ENCODE measurements around the gene HOXB3.

Gene HOXB3

GRCh38 chr17:48547808-48548522 is 42.1 kb downstream of the HOXB3 start:
- ChIA-PET CTCF (interaction anchor here (0.9 to 2.2 kb wide), 13 partner anchors 8 to 197 kb away, joined by 3 to 10 read pairs (median 4); partner anchors contain the start of genes HOXB3 and HOXB5), POLR2A (interaction anchor here (0.7 to 2.5 kb wide), 8 partner anchors 9 to 65 kb away, joined by 3 to 14 read pairs (median 6); partner anchors contain the start of gene HOXB5)
- no peak for DNase-seq (ENCODE audit: low read depth, low spot score)
- peak overlapping the region; percentile 42 for H3K4me3 ChIP-seq (ENCODE audit: low read depth, low read length)
- TF ChIP-seq, protein P1, sequence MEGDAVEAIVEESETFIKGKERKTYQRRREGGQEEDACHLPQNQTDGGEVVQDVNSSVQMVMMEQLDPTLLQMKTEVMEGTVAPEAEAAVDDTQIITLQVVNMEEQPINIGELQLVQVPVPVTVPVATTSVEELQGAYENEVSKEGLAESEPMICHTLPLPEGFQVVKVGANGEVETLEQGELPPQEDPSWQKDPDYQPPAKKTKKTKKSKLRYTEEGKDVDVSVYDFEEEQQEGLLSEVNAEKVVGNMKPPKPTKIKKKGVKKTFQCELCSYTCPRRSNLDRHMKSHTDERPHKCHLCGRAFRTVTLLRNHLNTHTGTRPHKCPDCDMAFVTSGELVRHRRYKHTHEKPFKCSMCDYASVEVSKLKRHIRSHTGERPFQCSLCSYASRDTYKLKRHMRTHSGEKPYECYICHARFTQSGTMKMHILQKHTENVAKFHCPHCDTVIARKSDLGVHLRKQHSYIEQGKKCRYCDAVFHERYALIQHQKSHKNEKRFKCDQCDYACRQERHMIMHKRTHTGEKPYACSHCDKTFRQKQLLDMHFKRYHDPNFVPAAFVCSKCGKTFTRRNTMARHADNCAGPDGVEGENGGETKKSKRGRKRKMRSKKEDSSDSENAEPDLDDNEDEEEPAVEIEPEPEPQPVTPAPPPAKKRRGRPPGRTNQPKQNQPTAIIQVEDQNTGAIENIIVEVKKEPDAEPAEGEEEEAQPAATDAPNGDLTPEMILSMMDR (IDR thresholded peaks at IDR 0.05; ENCODE audit: insufficient read depth, low read length, missing control alignments): no peak

GRCh38 chr17:48546924-48547807 is 42.9 kb downstream of the HOXB3 start:
- POLR2A ChIA-PET: interaction anchor here (0.7 to 2.5 kb wide), 12 partner anchors 8 to 64 kb away, joined by 3 to 14 read pairs (median 4); partner anchors contain the start of gene HOXB5
- H3K4me3 ChIP-seq (ENCODE audit: low read depth, low read length): peak overlapping the region; percentile 42
- TF ChIP-seq, protein P1 (IDR thresholded peaks at IDR 0.05; ENCODE audit: insufficient read depth, low read length, missing control alignments): no peak

DNA sequence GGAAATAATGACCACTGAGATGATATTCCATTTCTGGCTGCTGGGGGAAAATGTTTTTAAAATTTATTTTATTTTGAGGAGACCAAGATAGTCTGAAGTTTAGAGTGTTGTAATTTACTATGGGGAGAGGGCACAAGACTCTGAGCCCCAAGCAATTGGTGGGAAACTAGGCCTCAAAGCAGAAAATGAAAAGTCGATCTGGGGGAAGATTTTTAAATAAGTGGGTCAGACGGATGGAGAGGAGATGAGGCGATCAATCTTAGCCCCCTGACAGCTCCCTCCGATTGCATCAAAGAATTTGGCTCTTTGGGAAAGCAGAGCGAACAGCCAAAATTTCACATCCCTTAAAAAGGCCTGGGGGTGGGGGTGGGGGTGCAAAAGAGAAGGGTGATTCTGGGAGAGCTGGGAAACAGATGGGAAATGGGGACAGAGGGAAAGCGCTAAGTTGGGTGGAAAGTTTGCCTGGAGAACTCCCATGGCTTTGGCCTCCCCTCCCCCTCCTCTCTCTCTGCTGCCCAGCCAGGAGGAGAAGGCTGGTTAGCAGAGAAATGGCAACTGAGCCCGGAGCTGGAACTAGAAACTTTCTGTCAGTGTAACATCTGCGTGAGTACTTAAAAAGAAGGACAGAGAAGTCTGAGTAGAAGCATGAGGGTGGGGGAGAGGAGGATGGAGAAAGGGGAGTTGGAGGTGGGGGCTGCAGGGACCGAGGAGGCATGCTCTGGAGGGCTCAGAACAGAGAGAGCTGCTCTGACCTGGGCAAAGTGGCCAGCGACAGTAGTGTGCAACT is 43.7 kb downstream of the HOXB3 start:
- TF ChIP-seq, protein P1 (IDR thresholded peaks at IDR 0.05; ENCODE audit: insufficient read depth, low read length, missing control alignments): no peak
- ChIA-PET POLR2A (interaction anchor here (0.7 to 2.5 kb wide), 12 partner anchors 10 to 63 kb away, joined by 3 to 14 read pairs (median 4); partner anchors contain the start of gene HOXB5), CTCF (interaction anchor here (0.9 to 1.9 kb wide), 11 partner anchors 10 to 195 kb away, joined by 3 to 10 read pairs (median 3); no protein-coding TSS in a partner anchor)
- H3K4me3 ChIP-seq (ENCODE audit: low read depth, low read length): peak overlapping the region; percentile 42
- DNase-seq (ENCODE audit: low read depth, low spot score): no peak

More at GRCh38 chr17:48546924-48547807, 42.9 kb downstream of the HOXB3 start:
- DNase-seq (ENCODE audit: low read depth, low spot score): no peak
- CTCF ChIA-PET: interaction anchor here (0.9 to 2.1 kb wide), 12 partner anchors 9 to 196 kb away, joined by 3 to 10 read pairs (median 4); partner anchors contain the start of gene HOXB3

DNA sequence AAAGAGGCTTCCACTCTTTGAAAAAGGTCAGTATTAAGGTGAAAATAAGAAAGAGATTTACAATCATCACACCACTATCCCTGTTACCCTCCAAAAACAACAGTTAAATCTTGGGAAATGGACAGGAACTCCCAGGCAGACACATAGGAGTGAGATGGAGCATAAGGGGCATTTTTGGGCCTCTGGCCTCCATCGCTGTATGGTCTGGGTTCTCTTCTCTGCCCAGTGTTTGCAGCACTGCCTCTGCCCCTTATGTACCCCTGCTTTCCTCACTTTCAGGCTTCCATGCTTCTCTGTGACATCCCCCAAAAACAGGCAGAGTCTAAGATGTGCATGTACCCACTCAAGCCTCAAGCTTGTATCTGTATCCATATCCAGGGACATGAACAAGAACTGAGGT is 44.5 kb downstream of the HOXB3 start:
- DNase-seq (ENCODE audit: low read depth, low spot score): no peak
- TF ChIP-seq, protein P1 (IDR thresholded peaks at IDR 0.05; ENCODE audit: insufficient read depth, low read length, missing control alignments): no peak
- ChIA-PET CTCF (interaction anchor here (1.1 to 1.2 kb wide), 2 partner anchors 43 to 73 kb away, joined by 3 read pairs; no protein-coding TSS in a partner anchor), POLR2A (interaction anchor here (1.0 to 2.5 kb wide), 3 partner anchors 25 to 62 kb away, joined by 3 to 14 read pairs (median 3); partner anchors contain the start of gene HOXB5)
- peak overlapping the region; percentile 84 for H3K4me3 ChIP-seq (ENCODE audit: low read depth, low read length)

DNA sequence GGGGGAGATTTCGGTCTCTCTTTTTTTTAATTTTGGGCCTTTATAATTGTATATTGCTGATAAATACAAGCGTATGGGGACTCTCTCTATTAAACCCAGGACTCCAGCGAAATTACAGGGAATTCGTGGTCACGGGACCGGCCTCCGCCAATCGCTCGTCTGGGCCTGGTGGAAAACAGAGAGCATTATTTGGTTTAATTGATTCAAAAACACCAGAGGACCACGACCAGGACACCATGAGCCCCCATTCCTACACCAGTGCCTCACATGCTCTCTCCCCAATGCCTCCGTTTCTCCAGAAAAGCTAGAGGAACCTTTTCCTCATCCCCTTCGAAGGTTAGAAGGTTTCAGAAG is 45.0 kb downstream of the HOXB3 start, which contains the start of gene HOXB2:
HOXB2 (minus strand) TSS at position 88 of the 354 bp plus-strand sequence. CDS start 198 bp downstream, outside the sequence.
- peak within 1 kb of the TSS; percentile 84 for H3K4me3 ChIP-seq (ENCODE audit: low read depth, low read length)
- ChIA-PET POLR2A (no interaction called here), CTCF (no interaction called here)
- no peak for DNase-seq (ENCODE audit: low read depth, low spot score)
- TF ChIP-seq, protein P1 (IDR thresholded peaks at IDR 0.05; ENCODE audit: insufficient read depth, low read length, missing control alignments): no peak
